OCI-M2 (cell line): ENCODE measurements around the gene TUBB2B.

Experiments used
- DNase-seq: peaks from one replicate; lab custom pipeline; 2025; ENCODE audit not compliant: unreplicated experiment; lab: John Stamatoyannopoulos, UW

TUBB2B gene

GRCh38 chr6:3227363-3228045, at the start of gene TUBB2B:
Gene TUBB2B (minus strand): TSS chr6:3227653. CDS start chr6:3227543, 110 bp downstream.
- DNase-seq, result peak; percentile 55

- no peak for DNase-seq
Observed at GRCh38 chr6:3277251-3277650, 49.8 kb upstream of the TUBB2B start.

- no peak for DNase-seq
Observed at GRCh38 chr6:3276174-3277167, 49.0 kb upstream of the TUBB2B start.

GRCh38 chr6:3273707-3274521, 46.5 kb upstream of the TUBB2B start:
- no peak for DNase-seq

GRCh38 chr6:3272911-3273547, 45.6 kb upstream of the TUBB2B start:
- DNase-seq, result no peak

- DNase-seq, result no peak
Observed at GRCh38 chr6:3271756-3272155, 44.3 kb upstream of the TUBB2B start.

GRCh38 chr6:3270258-3270657, 42.8 kb upstream of the TUBB2B start:
- no peak for DNase-seq

GRCh38 chr6:3269281-3269975, 42.0 kb upstream of the TUBB2B start:
- DNase-seq, result no peak

- no peak for DNase-seq
Observed at GRCh38 chr6:3268680-3269079, 41.2 kb upstream of the TUBB2B start.

GRCh38 chr6:3267162-3267561, 39.7 kb upstream of the TUBB2B start:
- DNase-seq, result no peak

GRCh38 chr6:3266170-3266569, 38.7 kb upstream of the TUBB2B start:
- DNase-seq, result no peak

- no peak for DNase-seq
Observed at GRCh38 chr6:3265671-3266070, 38.2 kb upstream of the TUBB2B start.

GRCh38 chr6:3264356-3264755, 36.9 kb upstream of the TUBB2B start:
- DNase-seq, result no peak

- DNase-seq, result no peak
Observed at GRCh38 chr6:3263096-3263495, 35.6 kb upstream of the TUBB2B start.

GRCh38 chr6:3261921-3262320, 34.5 kb upstream of the TUBB2B start:
- DNase-seq, result no peak

GRCh38 chr6:3261518-3261820, 34.0 kb upstream of the TUBB2B start:
- DNase-seq, result no peak

- no peak for DNase-seq
Observed at GRCh38 chr6:3260772-3261517, 33.5 kb upstream of the TUBB2B start.

GRCh38 chr6:3260296-3260695, 32.8 kb upstream of the TUBB2B start:
- no peak for DNase-seq

GRCh38 chr6:3259491-3259958, 32.1 kb upstream of the TUBB2B start:
- DNase-seq, result no peak
